GM12892 (cell line): ENCODE results near the gene INO80E.

Experiments
- DNase-seq: peaks from one replicate; pipeline ENCODE4 v3.0.0; 2011; ENCODE audit not compliant: insufficient read length
- FAIRE-seq: peaks from 2 replicates; lab custom pipeline; 2011; peaks lifted over from hg19 to GRCh38; lab: Jason Lieb, UNC
- POLR2A ChIP-seq: IDR thresholded peaks from 2 replicates; pipeline ENCODE4 v1.6.1; 2011; ENCODE audit warnings: low read depth, low read length, control low read depth
- POLR2AphosphoS5 ChIP-seq: IDR thresholded peaks from 2 replicates; pipeline ENCODE4 v1.6.1; 2011; ENCODE audit warnings: low read depth, low read length, control low read depth
- TAF1 ChIP-seq: IDR thresholded peaks from 2 replicates; pipeline ENCODE4 v1.6.1; 2011; ENCODE audit warnings: low read depth, mild to moderate bottlenecking, control low read depth, low read length, borderline replicate concordance

The INO80E gene

GRCh38 chr16:29988346-29989075 lies 7.5 kb upstream of the INO80E start:
- no peak for FAIRE-seq
- TF ChIP-seq POLR2A = no peak
- no peak for TF ChIP-seq TAF1
- no peak for TF ChIP-seq POLR2AphosphoS5
- no peak for DNase-seq

DNA sequence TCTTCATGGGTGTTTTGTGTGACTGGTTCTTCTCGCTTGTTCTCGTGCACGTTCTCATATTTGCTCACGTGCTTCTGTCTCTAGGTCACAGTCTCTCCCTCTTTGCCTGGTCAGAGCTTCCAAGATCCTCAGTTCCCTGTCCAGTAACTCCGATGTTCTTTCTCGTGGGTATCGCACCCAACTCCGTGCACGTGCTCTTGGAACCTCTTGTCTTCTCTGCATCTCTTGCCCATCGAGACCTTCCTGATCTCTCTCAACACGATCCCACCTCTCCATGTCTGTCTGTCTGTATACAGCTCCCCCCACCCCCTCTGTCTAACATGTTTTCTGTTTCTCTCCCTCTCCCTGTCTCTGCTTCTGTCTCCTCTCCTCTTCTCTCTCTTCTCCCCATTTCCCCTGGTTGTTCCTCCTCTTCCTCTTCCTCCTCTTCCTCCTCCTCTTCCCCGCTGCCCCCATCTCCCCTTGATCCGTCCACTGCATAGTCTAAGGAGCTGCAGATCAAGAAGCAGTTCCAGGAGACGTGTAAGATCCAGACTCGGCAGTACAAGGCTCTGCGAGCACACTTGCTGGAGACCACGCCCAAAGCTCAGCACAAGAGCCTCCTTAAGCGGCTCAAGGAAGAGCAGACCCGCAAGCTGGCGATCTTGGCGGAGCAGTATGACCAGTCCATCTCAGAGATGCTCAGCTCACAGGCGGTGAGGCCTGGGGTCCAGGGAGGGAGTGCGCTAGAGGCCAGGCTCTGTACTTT lies 6.8 kb upstream of the INO80E start:
- no peak for TF ChIP-seq POLR2A
- no peak for TF ChIP-seq TAF1
- TF ChIP-seq POLR2AphosphoS5 = no peak
- FAIRE-seq = no peak
- DNase-seq = no peak

- FAIRE-seq (no peak), DNase-seq (no peak)
- TF ChIP-seq POLR2AphosphoS5 = no peak
- no peak for TF ChIP-seq POLR2A
- TF ChIP-seq TAF1 = no peak
Observed at GRCh38 chr16:29990034-29990433, 6.0 kb upstream of the INO80E start.

- DNase-seq (no peak), FAIRE-seq (no peak)
- TF ChIP-seq POLR2A (no peak), TAF1 (no peak), POLR2AphosphoS5 (no peak)
Observed at GRCh38 chr16:29990883-29991570, 5.0 kb upstream of the INO80E start.

GRCh38 chr16:29991571-29991904 lies 4.5 kb upstream of the INO80E start:
- no peak for DNase-seq
- no peak for FAIRE-seq
- TF ChIP-seq TAF1 (no peak), POLR2AphosphoS5 (no peak), POLR2A (0 out of 2 replicates have a peak, but pooled peaks have one; percentile 28)

GRCh38 chr16:29992344-29992967 lies 3.6 kb upstream of the INO80E start:
- FAIRE-seq = no peak
- TF ChIP-seq POLR2A = no peak
- TF ChIP-seq TAF1 = no peak
- no peak for TF ChIP-seq POLR2AphosphoS5
- no peak for DNase-seq

- FAIRE-seq = no peak
- no peak for DNase-seq
- TF ChIP-seq POLR2AphosphoS5 (no peak), POLR2A (no peak; the same call in 1 of the 2 replicates), TAF1 (no peak)
Observed at GRCh38 chr16:29993191-29993902, 2.7 kb upstream of the INO80E start.

DNA sequence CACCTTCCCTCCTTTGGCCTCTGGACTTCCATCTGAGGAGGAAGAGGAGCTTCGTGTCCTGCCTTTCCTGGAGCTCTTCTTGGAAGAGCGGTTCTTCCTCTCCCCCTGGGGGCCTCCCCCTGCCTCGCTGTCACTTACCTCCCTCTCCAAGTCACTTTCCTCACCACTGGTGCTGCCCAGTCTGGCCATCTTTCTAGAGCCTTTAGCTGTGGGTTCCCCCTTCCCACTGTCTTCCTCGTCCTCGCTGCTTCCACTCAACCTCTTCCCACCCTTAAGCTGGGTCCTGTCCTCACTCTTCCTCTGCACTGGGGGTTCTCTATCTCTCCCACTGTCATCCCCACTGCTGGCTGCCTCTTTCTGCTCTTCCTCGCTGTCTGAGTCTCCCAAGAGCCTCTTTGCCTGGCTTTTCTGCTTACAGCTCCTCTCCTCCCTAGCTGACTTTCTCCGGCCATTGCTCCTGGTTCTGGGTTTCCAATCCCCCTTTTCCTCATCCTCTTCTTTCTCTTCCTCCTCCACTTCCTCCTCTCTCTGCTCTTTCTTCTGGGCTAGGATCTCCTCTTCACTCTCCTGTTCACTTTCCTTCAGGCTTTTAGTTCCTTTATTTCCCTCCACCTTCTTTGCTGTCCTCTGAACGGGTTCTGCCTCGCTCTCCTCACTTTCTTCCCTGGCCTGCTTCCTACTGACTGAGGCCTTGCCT lies 2.0 kb upstream of the INO80E start:
- TF ChIP-seq POLR2AphosphoS5 (no peak), TAF1 (no peak), POLR2A (no peak)
- DNase-seq (no peak), FAIRE-seq (no peak)

- FAIRE-seq (no peak), DNase-seq (no peak)
- TF ChIP-seq POLR2A (no peak), POLR2AphosphoS5 (no peak), TAF1 (no peak)
Observed at GRCh38 chr16:29994600-29995323, 1.3 kb upstream of the INO80E start.

DNA sequence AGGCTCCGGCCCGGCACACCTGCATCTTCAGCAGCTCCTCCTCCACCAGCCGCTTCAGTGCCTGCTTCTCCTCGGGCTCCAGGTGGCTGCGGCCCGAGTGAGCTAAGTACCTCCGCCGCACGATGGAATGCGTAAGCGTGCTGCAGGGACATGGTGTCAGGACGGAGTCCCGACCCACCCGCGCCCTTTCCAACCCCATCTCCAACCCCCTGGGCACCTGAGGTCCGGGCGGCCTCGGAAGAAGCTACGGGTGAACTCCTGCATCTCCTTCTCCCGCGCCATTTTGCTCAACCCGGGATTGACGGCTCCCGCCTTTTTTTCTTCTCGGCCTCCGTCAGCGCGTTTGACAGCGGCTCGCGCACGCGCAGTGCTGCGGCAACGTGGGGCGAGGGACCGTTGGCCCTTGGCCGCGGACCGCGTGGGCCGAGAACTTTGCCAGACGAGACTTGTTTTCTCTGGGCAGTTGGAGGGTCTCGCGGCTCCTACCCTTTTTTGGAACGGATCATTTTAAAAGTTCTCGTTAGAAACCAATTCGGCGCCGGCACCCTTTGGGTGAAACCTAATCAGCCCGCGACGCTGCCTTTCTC lies 624 bp upstream of the INO80E start, which contains the start of gene HIRIP3:
Gene HIRIP3 (minus strand): TSS at position 294 of the 587 bp plus-strand sequence. CDS start 12 bp downstream, at position 282.
- TF ChIP-seq POLR2A (peak; percentile 55; the same call in 1 of the 2 replicates), POLR2AphosphoS5 (peak; percentile 59), TAF1 (peak; percentile 84)
- FAIRE-seq (no peak), DNase-seq (peak; percentile 91)
